HG02852 (cell line): ENCODE results near the gene KLK15.
A peak's percentile ranks its signal among the peaks of the same experiment; 100 is the strongest.

Experiments used
- ATAC-seq: cut with Tn5 transposase; IDR thresholded peaks from one replicate; pipeline ENCODE4 v1.9.1; 2021; ENCODE audit warnings: mild to moderate bottlenecking, moderate library complexity; ENCODE audit not compliant: unreplicated experiment

The KLK15 gene

GRCh38 chr19:50844296-50844935, 11.0 kb upstream of the KLK15 start:
- ATAC-seq: no peak

- no peak for ATAC-seq
Measured at GRCh38 chr19:50843701-50844221, 10.4 kb upstream of the KLK15 start.

- ATAC-seq: no peak
Measured at GRCh38 chr19:50843205-50843604, 9.8 kb upstream of the KLK15 start.

GRCh38 chr19:50842130-50842529, 8.8 kb upstream of the KLK15 start:
- no peak for ATAC-seq

GRCh38 chr19:50839712-50840655, 6.6 kb upstream of the KLK15 start:
- ATAC-seq: no peak

- ATAC-seq: no peak
Measured at GRCh38 chr19:50838239-50838638, 4.9 kb upstream of the KLK15 start.

GRCh38 chr19:50837300-50837699, 3.9 kb upstream of the KLK15 start:
- no peak for ATAC-seq

- no peak for ATAC-seq
Measured at GRCh38 chr19:50836543-50837195, 3.3 kb upstream of the KLK15 start.

GRCh38 chr19:50835785-50836542, 2.6 kb upstream of the KLK15 start:
- ATAC-seq: peak; percentile 72

- no peak for ATAC-seq
Measured at GRCh38 chr19:50835103-50835784, 1.9 kb upstream of the KLK15 start.

GRCh38 chr19:50833802-50834167, 411 bp upstream of the KLK15 start:
- no peak for ATAC-seq

GRCh38 chr19:50832666-50833065, 708 bp downstream of the KLK15 start:
- no peak for ATAC-seq

GRCh38 chr19:50831026-50831396, 2.4 kb downstream of the KLK15 start:
- no peak for ATAC-seq

- ATAC-seq: no peak
Measured at GRCh38 chr19:50830266-50831025, 2.9 kb downstream of the KLK15 start.

- no peak for ATAC-seq
Measured at GRCh38 chr19:50829801-50830200, 3.6 kb downstream of the KLK15 start.

- ATAC-seq: no peak
Measured at GRCh38 chr19:50827476-50827875, 5.9 kb downstream of the KLK15 start.

GRCh38 chr19:50826492-50827240, 6.7 kb downstream of the KLK15 start:
- ATAC-seq: no peak

- no peak for ATAC-seq
Measured at GRCh38 chr19:50823389-50824042, 9.9 kb downstream of the KLK15 start, which contains the start of gene KLK1. Gene KLK1 (minus strand): TSS chr19:50823787. CDS start chr19:50823748, 39 bp downstream.
